Astrocyte (in vitro differentiated cells and primary cell): Measurements from ENCODE around the gene KMT2A.
"Not testable (repeated sequence)": the region's sequence is repeated elsewhere in the genome, so short reads cannot be mapped to it uniquely, and the experiment has no call there.

Experiments
- EZH2 ChIP-seq: IDR thresholded peaks from 2 replicates; pipeline ENCODE4 v1.6.1; 2012; ENCODE audit warnings: mild to moderate bottlenecking, low read length, inconsistent platforms; ENCODE audit not compliant: insufficient read depth
- TF ChIP-seq, protein P1 (sequence below): IDR thresholded peaks from 2 replicates; pipeline ENCODE4 v1.5.1; 2011; ENCODE audit warnings: low read depth, mild to moderate bottlenecking, inconsistent platforms, low read length, moderate library complexity; ENCODE audit not compliant: insufficient read depth

DNA sequence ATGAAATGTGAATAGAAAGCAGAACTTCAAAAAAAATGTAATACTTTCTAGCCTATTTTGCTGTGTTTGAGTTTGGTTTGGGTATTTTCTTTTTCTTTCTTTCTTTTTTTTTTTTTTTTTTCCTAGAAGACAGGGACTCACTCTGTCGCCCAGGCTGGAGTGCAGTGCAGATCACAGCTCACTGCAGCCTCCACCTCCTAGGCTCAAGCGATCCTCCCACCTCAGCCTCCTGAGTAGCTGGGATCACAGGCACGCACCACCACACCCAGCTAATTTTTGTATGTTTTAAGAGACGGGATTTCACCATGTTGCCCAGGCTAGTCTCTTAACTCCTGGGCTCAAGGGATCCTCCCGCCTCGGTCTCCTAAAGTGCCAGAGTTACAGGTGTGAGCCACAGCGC, 33.7 kb upstream of the KMT2A start:
- TF ChIP-seq, protein P1, sequence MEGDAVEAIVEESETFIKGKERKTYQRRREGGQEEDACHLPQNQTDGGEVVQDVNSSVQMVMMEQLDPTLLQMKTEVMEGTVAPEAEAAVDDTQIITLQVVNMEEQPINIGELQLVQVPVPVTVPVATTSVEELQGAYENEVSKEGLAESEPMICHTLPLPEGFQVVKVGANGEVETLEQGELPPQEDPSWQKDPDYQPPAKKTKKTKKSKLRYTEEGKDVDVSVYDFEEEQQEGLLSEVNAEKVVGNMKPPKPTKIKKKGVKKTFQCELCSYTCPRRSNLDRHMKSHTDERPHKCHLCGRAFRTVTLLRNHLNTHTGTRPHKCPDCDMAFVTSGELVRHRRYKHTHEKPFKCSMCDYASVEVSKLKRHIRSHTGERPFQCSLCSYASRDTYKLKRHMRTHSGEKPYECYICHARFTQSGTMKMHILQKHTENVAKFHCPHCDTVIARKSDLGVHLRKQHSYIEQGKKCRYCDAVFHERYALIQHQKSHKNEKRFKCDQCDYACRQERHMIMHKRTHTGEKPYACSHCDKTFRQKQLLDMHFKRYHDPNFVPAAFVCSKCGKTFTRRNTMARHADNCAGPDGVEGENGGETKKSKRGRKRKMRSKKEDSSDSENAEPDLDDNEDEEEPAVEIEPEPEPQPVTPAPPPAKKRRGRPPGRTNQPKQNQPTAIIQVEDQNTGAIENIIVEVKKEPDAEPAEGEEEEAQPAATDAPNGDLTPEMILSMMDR: not testable (repeated sequence)
- not testable (repeated sequence) for TF ChIP-seq EZH2
